Measurements from ENCODE around the gene KRT80. TPM values are rescaled to one million over a fixed set of nuclear protein-coding genes. Genes with fewer than 3 reads are reported as not detected.

Gene KRT80
- total RNA-seq, 2 donors from 2014 or later, result 0.66 to 4.9 TPM

GRCh38 chr12:52151837-52152783 is 39.7 kb downstream of the KRT80 start:
- peak overlapping the region; percentile 46 to 66 for H3K9ac ChIP-seq (ENCODE audit: low read depth in 2 of 2, low read length in 2 of 2)
- peak overlapping the region; percentile 37 for H3K4me3 ChIP-seq
- H3K9me3 ChIP-seq, result no peaks in the 10 kb centered on the region
- DNase-seq, result peak; percentile 77
- H3K27ac ChIP-seq, result peak overlapping the region; percentile 68
- no peaks in the 10 kb centered on the region for H3K27me3 ChIP-seq
- peak; percentile 93 for TF ChIP-seq CTCF (IDR thresholded peaks at IDR 0.05)
- no peaks in the 10 kb centered on the region for H3K36me3 ChIP-seq
- intact Hi-C loops (cut with DNase I), result no loop called here
- peaks cover 18% of the 10 kb centered on the region for H3K4me1 ChIP-seq

GRCh38 chr12:52151153-52151836 is 40.5 kb downstream of the KRT80 start:
- H3K36me3 ChIP-seq, result no peaks in the 10 kb centered on the region
- no peak for DNase-seq
- H3K4me1 ChIP-seq, result peaks cover 24% of the 10 kb centered on the region
- no peak overlapping the region for H3K4me3 ChIP-seq
- no peak for TF ChIP-seq CTCF (IDR thresholded peaks at IDR 0.05)
- H3K27me3 ChIP-seq, result no peaks in the 10 kb centered on the region
- intact Hi-C loops (cut with DNase I), result no loop called here
- no peaks in the 10 kb centered on the region for H3K9me3 ChIP-seq
- H3K27ac ChIP-seq, result peak overlapping the region; percentile 68
- peak overlapping the region; percentile 46 to 66 for H3K9ac ChIP-seq (ENCODE audit: low read depth in 2 of 2, low read length in 2 of 2)

GRCh38 chr12:52149651-52150241 is 42.1 kb downstream of the KRT80 start:
- peak overlapping the region; percentile 14 to 78 for H3K9ac ChIP-seq (ENCODE audit: low read depth in 2 of 2, low read length in 2 of 2)
- H3K4me1 ChIP-seq, result peaks cover 24% of the 10 kb centered on the region
- no peak for DNase-seq
- peak overlapping the region; percentile 97 for H3K27ac ChIP-seq
- intact Hi-C loops (cut with DNase I), result no loop called here
- TF ChIP-seq CTCF (IDR thresholded peaks at IDR 0.05), result no peak
- no peaks in the 10 kb centered on the region for H3K36me3 ChIP-seq
- no peaks in the 10 kb centered on the region for H3K27me3 ChIP-seq
- H3K4me3 ChIP-seq, result no peak overlapping the region
- no peaks in the 10 kb centered on the region for H3K9me3 ChIP-seq

- intact Hi-C loops (cut with DNase I), result no loop called here
- Histone ChIP-seq H3K27ac (peak overlapping the region; percentile 97), H3K36me3 (no peaks in the 10 kb centered on the region), H3K9ac (ENCODE audit: low read depth in 2 of 2, low read length in 2 of 2) (peak overlapping the region; percentile 67 to 78), H3K27me3 (no peaks in the 10 kb centered on the region), H3K4me3 (no peak overlapping the region), H3K4me1 (peaks cover 24% of the 10 kb centered on the region), H3K9me3 (no peaks in the 10 kb centered on the region)
- peak; percentile 31 for DNase-seq
- TF ChIP-seq CTCF (IDR thresholded peaks at IDR 0.05), result no peak
Observed at GRCh38 chr12:52149182-52149641, 42.6 kb downstream of the KRT80 start.

GRCh38 chr12:52148464-52149181 is 43.2 kb downstream of the KRT80 start:
- Histone ChIP-seq H3K4me1 (peaks cover 24% of the 10 kb centered on the region), H3K27ac (peak overlapping the region; percentile 97), H3K27me3 (no peaks in the 10 kb centered on the region), H3K36me3 (no peaks in the 10 kb centered on the region), H3K9me3 (no peaks in the 10 kb centered on the region), H3K4me3 (no peak overlapping the region), H3K9ac (ENCODE audit: low read depth in 2 of 2, low read length in 2 of 2) (peak overlapping the region; percentile 67 to 99)
- peak; percentile 92 for DNase-seq
- no peak for TF ChIP-seq CTCF (IDR thresholded peaks at IDR 0.05)
- intact Hi-C loops (cut with DNase I), result no loop called here
